Measurements from ENCODE around the gene ACKR3. TPM values are rescaled to one million over a fixed set of nuclear protein-coding genes. Genes with fewer than 3 reads are reported as not detected.

ACKR3 gene
- total and polyA plus RNA-seq, 2 of the 4 experiments (the other 2 are of a cell fraction): not detected

GRCh38 chr2:236546561-236547002, 23.0 kb upstream of the ACKR3 start:
- no peak overlapping the region for H2AK5ac ChIP-seq (ENCODE audit: low read depth, low read length)
- dilution Hi-C loops (cut with HindIII; ENCODE audit: low sequenced_read_pairs, unreplicated experiment) (no loop called here), intact Hi-C loops (cut with micrococcal nuclease) (no loop called here), in situ Hi-C loops (cut with MboI; ENCODE audit: low sequenced_read_pairs) (no loop called here)
- BruUV-seq (replicated peaks): no TSS peak
- TF ChIP-seq POLR2A (IDR thresholded peaks at IDR 0.05; ENCODE audit: low read depth, low read length) (no peak), USF2 (IDR thresholded peaks at IDR 0.05; ENCODE audit: low read depth, low read length) (no peak)
- no peak overlapping the region for H2BK120ac ChIP-seq (ENCODE audit: low read depth, low read length)
- ATAC-seq (ENCODE audit: low read depth): no peak
- H3K27me3 ChIP-seq (ENCODE audit: control insufficient read depth, insufficient read depth, low read length): no peaks in the 10 kb centered on the region; the same call in none of the 2 replicates
- H3K36me3 ChIP-seq (ENCODE audit: control insufficient read depth, insufficient read depth, low read length): no peaks in the 10 kb centered on the region
- peak overlapping the region; percentile 41 for H2AFZ ChIP-seq (replicated peaks; ENCODE audit: low read length, poor library complexity)
- no peak overlapping the region for H3K4me2 ChIP-seq (ENCODE audit: low read depth, low read length)
- H3K9me1 ChIP-seq (ENCODE audit: insufficient read depth, low read length): no peaks in the 10 kb centered on the region
- CTCF ChIA-PET: no interaction called here
- H2BK20ac ChIP-seq (ENCODE audit: low read depth, low read length): no peak overlapping the region
- no peak overlapping the region for H4K91ac ChIP-seq (ENCODE audit: insufficient read depth, low read depth, low read length)
- H4K8ac ChIP-seq (ENCODE audit: low read depth in 2 of 2, low read length in 2 of 2): no peak overlapping the region
- H3K9ac ChIP-seq (ENCODE audit: low read depth, low read length): no peak overlapping the region
- H3K14ac ChIP-seq (replicated peaks; ENCODE audit: low read depth, low read length): no peak overlapping the region
- POLR2A ChIA-PET (ENCODE audit: unreplicated experiment): no interaction called here
- H3K56ac ChIP-seq (ENCODE audit: extremely low read depth, insufficient read depth, low read length): no peak overlapping the region
- H3K4me3 ChIP-seq (ENCODE audit: insufficient read depth, low read depth, low read length): no peak overlapping the region
- no peak overlapping the region for H2BK15ac ChIP-seq (ENCODE audit: low read depth, low read length)
- no peak overlapping the region for H2BK5ac ChIP-seq (ENCODE audit: low read depth, low read length, poor library complexity, severe bottlenecking)
- 53% methylated on average over 3 of the region's 7 CpGs; no CpG with 5 or more reads in 1 of the 2 experiments for WGBS, 2 experiments (ENCODE audit: extremely low coverage in 2 of 2, insufficient read length in 1 of 2)
- H3K18ac ChIP-seq (ENCODE audit: low read depth, low read length): no peak overlapping the region
- no peaks in the 10 kb centered on the region for H3K4me1 ChIP-seq (ENCODE audit: control insufficient read depth, insufficient read depth, low read length)
- H2AK9ac ChIP-seq (replicated peaks; ENCODE audit: low read depth, low read length, poor library complexity): no peak overlapping the region
- no peak overlapping the region for H3K23ac ChIP-seq (ENCODE audit: low read depth, low read length)
- no peaks in the 10 kb centered on the region for H4K20me1 ChIP-seq (ENCODE audit: insufficient read depth, low read length)
- no peak overlapping the region for H3K27ac ChIP-seq (ENCODE audit: insufficient read depth, low read length)
- no peaks in the 10 kb centered on the region for H3K9me3 ChIP-seq (ENCODE audit: control insufficient read depth, insufficient read depth, low read length)
- no peaks in the 10 kb centered on the region for H3K79me1 ChIP-seq (ENCODE audit: low read depth in 1 of 2, low read length in 2 of 2)
- no peak overlapping the region for H3K4ac ChIP-seq (ENCODE audit: low read depth, low read length)
- no peak for DNase-seq
- H4K5ac ChIP-seq (ENCODE audit: low read depth, low read length): no peak overlapping the region
